H1 (cell line): ENCODE measurements around the gene SH3D19. TPM values are rescaled to one million over a fixed set of nuclear protein-coding genes. Genes with fewer than 3 reads are reported as not detected.

Source experiments
- CTCF ChIA-PET: fragments of 300-600 bp; sonication (Branson Sonifier 250); formaldehyde crosslinking; loops from one replicate; lab custom pipeline; 2021; ENCODE audit not compliant: partially characterized antibody; lab: Charles Lee
- POLR2A ChIA-PET: fragments of 300-600 bp; sonication (Branson Sonifier 250); formaldehyde crosslinking; loops from one replicate; lab custom pipeline; 2021; ENCODE audit warnings: inconsistent platforms; ENCODE audit not compliant: partially characterized antibody; lab: Charles Lee
- DNase-seq, 2 experiments: peaks; one replicate each; pipeline versions ENCODE4 v3.0.0 to v3.0.0-alpha.2; 2010 to 2022; ENCODE audit warnings: low spot score in 2 of 2, low read depth in 1 of 2, mixed read lengths in 1 of 2
- FAIRE-seq: peaks from 2 replicates; lab custom pipeline; 2011; peaks lifted over from hg19 to GRCh38; lab: Jason Lieb, UNC
- H2AFZ ChIP-seq: 2 replicates; pipeline ENCODE4 v1.8.1; 2012; ENCODE audit warnings: low read length, inconsistent platforms
- H2AK5ac ChIP-seq: 2 replicates; pipeline ENCODE4 v1.6.1; 2013; ENCODE audit warnings: low read depth, low read length
- H2BK120ac ChIP-seq: replicated peaks from 2 replicates; pipeline ENCODE3; 2013; ENCODE audit warnings: low read depth, low read length, inconsistent platforms
- H2BK12ac ChIP-seq: 2 replicates; pipeline ENCODE4 v1.6.1; 2013; ENCODE audit warnings: low read depth, low read length
- H2BK15ac ChIP-seq: 2 replicates; pipeline ENCODE4 v1.6.1; 2013; ENCODE audit warnings: low read length
- H2BK20ac ChIP-seq: 2 replicates; pipeline ENCODE4 v1.6.1; 2013; ENCODE audit warnings: low read length
- H2BK5ac ChIP-seq: 2 replicates; pipeline ENCODE4 v1.6.1; 2013; ENCODE audit warnings: low read depth, low read length
- H3K14ac ChIP-seq: 2 replicates; pipeline ENCODE4 v1.6.1; 2013; ENCODE audit warnings: inconsistent platforms; ENCODE audit not compliant: insufficient read length
- H3K18ac ChIP-seq: 2 replicates; pipeline ENCODE4 v1.6.1; 2013; ENCODE audit warnings: low read length; ENCODE audit errors: extremely low read depth
- H3K23ac ChIP-seq: 2 replicates; pipeline ENCODE4 v1.6.1; 2013; ENCODE audit warnings: inconsistent platforms; ENCODE audit not compliant: insufficient read length
- H3K23me2 ChIP-seq: 2 replicates; pipeline ENCODE4 v1.6.1; 2013; ENCODE audit warnings: low read depth, low read length
- H3K27ac ChIP-seq: 2 replicates; pipeline ENCODE4 v1.6.1; 2011; ENCODE audit warnings: low read depth, low read length, inconsistent platforms
- H3K27me3 ChIP-seq, 4 experiments: replicated peaks in 1 of 4; 1 replicate in 1 of 4; 2 replicates in 3 of 4; pipeline versions ENCODE4 v1.6.1 to v1.8.1; 2011 to 2013; ENCODE audit warnings: low read length in 3 of 4, mild to moderate bottlenecking in 3 of 4, inconsistent platforms in 2 of 4, mixed read lengths in 2 of 4, moderate library complexity in 1 of 4; ENCODE audit not compliant: control insufficient read depth in 3 of 4, insufficient read depth in 3 of 4; ENCODE audit errors: extremely low read depth in 1 of 4
- H3K36me3 ChIP-seq, 4 experiments: 2 replicates each; pipeline versions ENCODE4 v1.6.1 to v1.8.1; 2011 to 2013; ENCODE audit warnings: mild to moderate bottlenecking in 4 of 4, low read length in 3 of 4, moderate library complexity in 2 of 4, control low read depth in 1 of 4, inconsistent platforms in 1 of 4; ENCODE audit not compliant: insufficient read depth in 4 of 4, control insufficient read depth in 2 of 4
- H3K4ac ChIP-seq: replicated peaks from 2 replicates; pipeline ENCODE3; 2013; ENCODE audit warnings: low read length, low read depth, mixed read lengths, inconsistent platforms; ENCODE audit not compliant: insufficient read length
- H3K4me1 ChIP-seq, 4 experiments: replicated peaks in 1 of 4; 1 replicate in 1 of 4; 2 replicates in 3 of 4; pipeline versions ENCODE4 v1.6.1 to v1.8.1; 2011 to 2013; ENCODE audit warnings: low read length in 3 of 4, inconsistent platforms in 2 of 4, mixed read lengths in 1 of 4; ENCODE audit not compliant: insufficient read depth in 4 of 4, control insufficient read depth in 3 of 4
- H3K4me2 ChIP-seq, 2 experiments: 2 replicates each; pipeline versions ENCODE4 v1.6.1 to v1.8.1; 2011 to 2013; ENCODE audit warnings: low read depth in 2 of 2, low read length in 2 of 2, control low read depth in 1 of 2, inconsistent platforms in 1 of 2, mild to moderate bottlenecking in 1 of 2; ENCODE audit not compliant: insufficient read depth in 1 of 2
- H3K4me3 ChIP-seq, 4 experiments: fragments of 200-600, 300-600 bp in 1 of 4; sonication (generic), shearing (Covaris generic), sonication (Bioruptor Twin) in 1 of 4; 2 replicates each; pipeline versions ENCODE4 v1.5.1 to v1.8.1; 2011 to 2016; ENCODE audit warnings: low read length in 4 of 4, low read depth in 3 of 4, control low read depth in 2 of 4, inconsistent platforms in 2 of 4, mild to moderate bottlenecking in 2 of 4, mixed read lengths in 1 of 4, moderate library complexity in 1 of 4; ENCODE audit not compliant: insufficient read depth in 2 of 4; ENCODE audit errors: extremely low read depth in 1 of 4
- H3K56ac ChIP-seq: replicated peaks from 2 replicates; pipeline ENCODE3; 2013; ENCODE audit warnings: low read depth, mild to moderate bottlenecking, mixed read lengths, low read length, inconsistent platforms; ENCODE audit not compliant: insufficient read length
- H3K79me1 ChIP-seq: 2 replicates; pipeline ENCODE4 v1.6.1; 2013; ENCODE audit warnings: low read depth, low read length, control low read depth
- H3K79me2 ChIP-seq, 2 experiments: 2 replicates each; pipeline versions ENCODE4 v1.6.1 to v1.8.1; 2012 to 2013; ENCODE audit warnings: low read length in 2 of 2, mild to moderate bottlenecking in 2 of 2, inconsistent platforms in 1 of 2; ENCODE audit not compliant: insufficient read depth in 2 of 2, control insufficient read depth in 1 of 2
- H3K9ac ChIP-seq, 4 experiments: replicated peaks in 1 of 4; 1 replicate in 1 of 4; 2 replicates in 3 of 4; pipeline versions ENCODE4 v1.6.1 to v1.8.1; 2011 to 2013; ENCODE audit warnings: low read depth in 3 of 4, low read length in 3 of 4, control low read depth in 2 of 4, mild to moderate bottlenecking in 2 of 4, moderate library complexity in 2 of 4, inconsistent platforms in 1 of 4; ENCODE audit errors: extremely low read depth in 1 of 4
- H3K9me3 ChIP-seq, 2 experiments: 2 replicates each; pipeline versions ENCODE4 v1.6.1 to v1.8.1; 2012 to 2013; ENCODE audit warnings: mild to moderate bottlenecking in 2 of 2, moderate library complexity in 2 of 2, control low read depth in 1 of 2, inconsistent platforms in 1 of 2, low read depth in 1 of 2, low read length in 1 of 2, mixed read lengths in 1 of 2; ENCODE audit not compliant: insufficient read depth in 2 of 2
- H4K20me1 ChIP-seq, 2 experiments: replicated peaks in 1 of 2; 2 replicates each; pipeline versions ENCODE3 to v1.8.1; 2011 to 2013; ENCODE audit warnings: inconsistent platforms in 2 of 2, low read length in 2 of 2, mild to moderate bottlenecking in 1 of 2; ENCODE audit not compliant: insufficient read depth in 2 of 2, control insufficient read depth in 1 of 2
- H4K5ac ChIP-seq: 2 replicates; pipeline ENCODE4 v1.6.1; 2013; ENCODE audit warnings: low read length, low read depth, mixed read lengths, inconsistent platforms; ENCODE audit not compliant: insufficient read length
- H4K8ac ChIP-seq: 2 replicates; pipeline ENCODE4 v1.8.0; 2013; ENCODE audit warnings: mild to moderate bottlenecking, moderate library complexity, low read length, inconsistent platforms; ENCODE audit not compliant: insufficient read depth; ENCODE audit errors: extremely low read depth
- H4K91ac ChIP-seq: replicated peaks from 2 replicates; pipeline ENCODE3; 2013; ENCODE audit warnings: low read length, mixed read lengths, inconsistent platforms; ENCODE audit not compliant: insufficient read length
- CTCF ChIP-seq, 3 experiments: IDR thresholded peaks; 1 replicate in 2 of 3; 2 replicates in 1 of 3; pipeline versions ENCODE4 v1.5.1 to v1.6.1; 2011; ENCODE audit warnings: low read length in 3 of 3, mild to moderate bottlenecking in 3 of 3, inconsistent platforms in 2 of 3, low read depth in 1 of 3, moderate library complexity in 1 of 3; ENCODE audit not compliant: insufficient read depth in 1 of 3; ENCODE audit errors: control extremely low read depth in 1 of 3
- POLR2AphosphoS5 ChIP-seq: IDR thresholded peaks from 2 replicates; pipeline ENCODE4 v1.6.1; 2011; ENCODE audit warnings: low read depth, low read length
- RAD21 ChIP-seq, 2 experiments: IDR thresholded peaks in 1 of 2; conservative IDR thresholded peaks in 1 of 2; 2 replicates each; pipeline ENCODE4 v1.6.1; 2011; ENCODE audit warnings: low read depth in 2 of 2, low read length in 2 of 2, improper control_type of control experiment in 1 of 2, inconsistent platforms in 1 of 2, mild to moderate bottlenecking in 1 of 2, moderate library complexity in 1 of 2
- RNF2 ChIP-seq: fragments of 200-900, 300-1000 bp; sonication (generic); IDR thresholded peaks from 2 replicates; pipeline ENCODE4 v1.7.1; 2016; ENCODE audit warnings: borderline replicate concordance, low read depth, mild to moderate bottlenecking, antibody characterized with exemption, low read length; ENCODE audit not compliant: poor library complexity, severe bottlenecking; ENCODE audit errors: missing control alignments
- WGBS, 2 experiments: shearing (Covaris generic) in 1 of 2; methylation state at CpG; one replicate each; pipeline versions ENCODE4 v1.1.6 to v1.1.7; 2013 to 2015; ENCODE audit warnings: low lambda C conversion rate in 2 of 2, mixed read lengths in 2 of 2, inconsistent platforms in 1 of 2, low coverage in 1 of 2, missing lambda C conversion rate in 1 of 2; ENCODE audit not compliant: insufficient replicate concordance in 2 of 2, insufficient coverage in 1 of 2, insufficient read length in 1 of 2; ENCODE audit errors: extremely low coverage in 1 of 2, missing lambda C conversion rate in 1 of 2; 5-methylcytosine and 5-hydroxymethylcytosine counted together
- polyA plus RNA-seq, 7 experiments: library from polyadenylated mRNA; depleted of rRNA in 3 of 7; stranded (reverse) in 5 of 7; unstranded in 2 of 7; fragments of >200 nt in 5 of 7; fragments of 200-250 nt in 2 of 7; gene quantifications; 1 replicate in 5 of 7; 2 replicates in 1 of 7; 4 replicates in 1 of 7; pipeline versions ENCODE4 v1.2.1 to v1.2.3, GENCODE V29; 2011 to 2013; ENCODE audit warnings: missing spikeins in 2 of 7, mixed read lengths in 2 of 7
- total RNA-seq: library from RNA; stranded (reverse); fragmentation: NEBNext Ultra II Directional; extraction: Animal tissue kit (Norgen Biotek cat#: 25700); gene quantifications from 2 replicates; pipeline ENCODE4 v1.2.1, GENCODE V29; 2021

SH3D19 gene
- total and polyA plus RNA-seq, 2 of the 8 experiments (the other 6 are each of a cell fraction or from before 2014, with no cell fraction given): 11.7 to 51.3 TPM

GRCh38 chr4:151117371-151117962 lies 207.9 kb downstream of the SH3D19 start:
- DNase-seq (peak in 1 of 2 experiments; percentile 78), FAIRE-seq (peak; percentile 66)
- CTCF ChIA-PET: interaction anchor here (0.6 to 2.1 kb wide), 24 partner anchors 11 to 1287 kb away, joined by 3 to 15 read pairs (median 3); no protein-coding TSS in a partner anchor
- Histone ChIP-seq H3K79me2 (no peaks in the 10 kb centered on the region), H2BK15ac (no peak overlapping the region), H4K8ac (no peak overlapping the region), H3K4me3 (no peak overlapping the region), H3K36me3 (peaks cover 2 to 17% (median 6%) of the 10 kb centered on the region in 4 experiments; a peak in 5 of 8 replicates), H3K4ac (no peak overlapping the region), H2BK5ac (no peak overlapping the region), H4K20me1 (peaks cover 0 to 1% of the 10 kb centered on the region in 2 experiments), H3K23me2 (no peaks in the 10 kb centered on the region; the same call in none of the 2 replicates), H2BK20ac (no peak overlapping the region), H2AFZ (no peak overlapping the region), H3K27me3 (no peaks in the 10 kb centered on the region), H4K91ac (no peak overlapping the region), H3K23ac (no peak overlapping the region), H3K18ac (no peak overlapping the region), H2BK120ac (no peak overlapping the region), H2BK12ac (no peak overlapping the region), H3K79me1 (no peaks in the 10 kb centered on the region), H3K4me2 (no peak overlapping the region), H3K14ac (no peak overlapping the region), H3K27ac (no peak overlapping the region), H2AK5ac (no peak overlapping the region), H3K9ac (no peak overlapping the region), H4K5ac (no peak overlapping the region), H3K9me3 (no peaks in the 10 kb centered on the region), H3K56ac (no peak overlapping the region), H3K4me1 (no peaks in the 10 kb centered on the region)
- peak in 2 of 3 experiments; percentile 56 to 67; a peak in 2 of 4 replicates for TF ChIP-seq CTCF (IDR thresholded peaks at IDR 0.05; ENCODE audit: control extremely low read depth in 1 of 3, insufficient read depth in 1 of 3, low read depth in 1 of 3, low read length in 3 of 3)
- TF ChIP-seq RAD21 (IDR thresholded peaks at IDR 0.05 in 1 of 2, conservative IDR thresholded peaks at IDR 0.05 in 1 of 2; ENCODE audit: low read depth in 2 of 2, low read length in 2 of 2): peak; percentile 87 to 88
- no peak for TF ChIP-seq RNF2
- no peak for TF ChIP-seq POLR2AphosphoS5
- WGBS, 2 experiments: 49% methylated on average over 14 of the region's 14 CpGs; no CpG with 5 or more reads in 1 of the 2 experiments
- POLR2A ChIA-PET: interaction anchor here (0.6 to 6.6 kb wide), 5 partner anchors 9 to 731 kb away, joined by 3 to 145 read pairs (median 4); partner anchors contain the start of gene RPS3A
